ENCODE data around the gene DCAF17. TPM values are rescaled to one million over a fixed set of nuclear protein-coding genes. Genes with fewer than 3 reads are reported as not detected.
"Not testable (repeated sequence)": the region's sequence is repeated elsewhere in the genome, so short reads cannot be mapped to it uniquely, and the experiment has no call there.

DCAF17 gene
- polyA plus RNA-seq, 1 donor from 2014 or later, result 20.3 TPM

DNA sequence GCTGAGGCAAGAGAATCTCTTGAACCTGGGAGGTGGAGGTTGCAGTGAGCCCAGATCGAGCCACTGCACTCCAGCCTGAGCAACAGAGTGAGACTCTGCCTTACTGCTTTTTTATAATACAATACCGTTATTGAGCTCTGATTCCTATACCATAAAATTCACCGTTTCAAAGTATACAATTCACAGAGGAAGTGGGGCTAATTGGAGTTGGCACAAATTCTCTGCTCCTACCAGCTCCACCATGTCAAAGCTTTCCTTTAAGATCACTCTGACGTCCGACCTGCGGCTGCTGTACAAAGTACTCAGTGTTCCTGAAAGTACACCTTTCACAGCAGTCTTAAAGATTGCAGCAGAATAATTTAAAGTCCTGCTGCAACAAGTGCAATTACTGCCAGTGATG is 58.6 kb downstream of the DCAF17 start:
- Histone ChIP-seq H3K9me3 (ENCODE audit: low read length) (no peaks in the 10 kb centered on the region), H3K79me2 (replicated peaks; ENCODE audit: insufficient read depth, low read length) (no peaks in the 10 kb centered on the region), H3K36me3 (ENCODE audit: insufficient read depth, low read length) (no peaks in the 10 kb centered on the region), H3K9me2 (ENCODE audit: insufficient read depth, low read length) (no peaks in the 10 kb centered on the region), H3K9ac (ENCODE audit: low read length) (no peak overlapping the region), H4K20me1 (ENCODE audit: insufficient read depth) (no peaks in the 10 kb centered on the region), H3K27me3 (ENCODE audit: insufficient read depth, low read depth, low read length) (no peaks in the 10 kb centered on the region), H3K4me3 (ENCODE audit: low read length) (no peak overlapping the region), H2AFZ (ENCODE audit: low read depth, low read length) (no peak overlapping the region), H3F3A (ENCODE audit: insufficient read depth, low read length, poor library complexity, severe bottlenecking) (no peaks in the 10 kb centered on the region), H3K4me2 (ENCODE audit: low read length) (no peak overlapping the region), H3K27ac (ENCODE audit: low read length) (no peak overlapping the region)
- TF ChIP-seq, protein P1, sequence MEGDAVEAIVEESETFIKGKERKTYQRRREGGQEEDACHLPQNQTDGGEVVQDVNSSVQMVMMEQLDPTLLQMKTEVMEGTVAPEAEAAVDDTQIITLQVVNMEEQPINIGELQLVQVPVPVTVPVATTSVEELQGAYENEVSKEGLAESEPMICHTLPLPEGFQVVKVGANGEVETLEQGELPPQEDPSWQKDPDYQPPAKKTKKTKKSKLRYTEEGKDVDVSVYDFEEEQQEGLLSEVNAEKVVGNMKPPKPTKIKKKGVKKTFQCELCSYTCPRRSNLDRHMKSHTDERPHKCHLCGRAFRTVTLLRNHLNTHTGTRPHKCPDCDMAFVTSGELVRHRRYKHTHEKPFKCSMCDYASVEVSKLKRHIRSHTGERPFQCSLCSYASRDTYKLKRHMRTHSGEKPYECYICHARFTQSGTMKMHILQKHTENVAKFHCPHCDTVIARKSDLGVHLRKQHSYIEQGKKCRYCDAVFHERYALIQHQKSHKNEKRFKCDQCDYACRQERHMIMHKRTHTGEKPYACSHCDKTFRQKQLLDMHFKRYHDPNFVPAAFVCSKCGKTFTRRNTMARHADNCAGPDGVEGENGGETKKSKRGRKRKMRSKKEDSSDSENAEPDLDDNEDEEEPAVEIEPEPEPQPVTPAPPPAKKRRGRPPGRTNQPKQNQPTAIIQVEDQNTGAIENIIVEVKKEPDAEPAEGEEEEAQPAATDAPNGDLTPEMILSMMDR (IDR thresholded peaks at IDR 0.05; ENCODE audit: poor library complexity, severe bottlenecking), result no peak
- no peak for TF ChIP-seq EP300 (conservative IDR thresholded peaks at IDR 0.05; ENCODE audit: poor library complexity, severe bottlenecking)
- no peak for TF ChIP-seq EZH2 (IDR thresholded peaks at IDR 0.05; ENCODE audit: borderline replicate concordance, insufficient read depth, low read length, poor library complexity, severe bottlenecking)
- no peak for TF ChIP-seq POLR2AphosphoS5 (IDR thresholded peaks at IDR 0.05)
- TF ChIP-seq, protein P2, sequence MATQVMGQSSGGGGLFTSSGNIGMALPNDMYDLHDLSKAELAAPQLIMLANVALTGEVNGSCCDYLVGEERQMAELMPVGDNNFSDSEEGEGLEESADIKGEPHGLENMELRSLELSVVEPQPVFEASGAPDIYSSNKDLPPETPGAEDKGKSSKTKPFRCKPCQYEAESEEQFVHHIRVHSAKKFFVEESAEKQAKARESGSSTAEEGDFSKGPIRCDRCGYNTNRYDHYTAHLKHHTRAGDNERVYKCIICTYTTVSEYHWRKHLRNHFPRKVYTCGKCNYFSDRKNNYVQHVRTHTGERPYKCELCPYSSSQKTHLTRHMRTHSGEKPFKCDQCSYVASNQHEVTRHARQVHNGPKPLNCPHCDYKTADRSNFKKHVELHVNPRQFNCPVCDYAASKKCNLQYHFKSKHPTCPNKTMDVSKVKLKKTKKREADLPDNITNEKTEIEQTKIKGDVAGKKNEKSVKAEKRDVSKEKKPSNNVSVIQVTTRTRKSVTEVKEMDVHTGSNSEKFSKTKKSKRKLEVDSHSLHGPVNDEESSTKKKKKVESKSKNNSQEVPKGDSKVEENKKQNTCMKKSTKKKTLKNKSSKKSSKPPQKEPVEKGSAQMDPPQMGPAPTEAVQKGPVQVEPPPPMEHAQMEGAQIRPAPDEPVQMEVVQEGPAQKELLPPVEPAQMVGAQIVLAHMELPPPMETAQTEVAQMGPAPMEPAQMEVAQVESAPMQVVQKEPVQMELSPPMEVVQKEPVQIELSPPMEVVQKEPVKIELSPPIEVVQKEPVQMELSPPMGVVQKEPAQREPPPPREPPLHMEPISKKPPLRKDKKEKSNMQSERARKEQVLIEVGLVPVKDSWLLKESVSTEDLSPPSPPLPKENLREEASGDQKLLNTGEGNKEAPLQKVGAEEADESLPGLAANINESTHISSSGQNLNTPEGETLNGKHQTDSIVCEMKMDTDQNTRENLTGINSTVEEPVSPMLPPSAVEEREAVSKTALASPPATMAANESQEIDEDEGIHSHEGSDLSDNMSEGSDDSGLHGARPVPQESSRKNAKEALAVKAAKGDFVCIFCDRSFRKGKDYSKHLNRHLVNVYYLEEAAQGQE (IDR thresholded peaks at IDR 0.05; ENCODE audit: borderline replicate concordance), result no peak

DNA sequence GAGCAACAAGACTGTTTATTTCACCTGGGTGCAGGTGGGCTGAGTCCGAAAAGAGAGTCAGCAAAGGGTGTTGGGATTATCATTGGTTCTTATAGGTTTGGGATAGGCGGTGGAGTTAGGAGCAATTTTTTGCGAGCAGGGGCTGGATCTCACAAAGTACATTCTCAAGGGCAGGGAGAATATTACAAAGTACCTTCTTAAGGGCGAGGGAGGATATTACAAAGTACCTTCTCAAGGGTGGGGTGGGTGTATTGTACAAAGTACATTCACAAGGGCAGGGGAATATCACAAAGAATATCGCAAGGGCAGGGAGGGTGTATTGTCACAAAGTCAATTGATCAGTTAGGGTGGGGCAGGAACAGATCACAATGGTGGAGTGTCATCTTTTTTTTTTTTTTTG is 63.6 kb downstream of the DCAF17 start:
- not testable (repeated sequence) for H3K9ac ChIP-seq (ENCODE audit: low read length)

DNA sequence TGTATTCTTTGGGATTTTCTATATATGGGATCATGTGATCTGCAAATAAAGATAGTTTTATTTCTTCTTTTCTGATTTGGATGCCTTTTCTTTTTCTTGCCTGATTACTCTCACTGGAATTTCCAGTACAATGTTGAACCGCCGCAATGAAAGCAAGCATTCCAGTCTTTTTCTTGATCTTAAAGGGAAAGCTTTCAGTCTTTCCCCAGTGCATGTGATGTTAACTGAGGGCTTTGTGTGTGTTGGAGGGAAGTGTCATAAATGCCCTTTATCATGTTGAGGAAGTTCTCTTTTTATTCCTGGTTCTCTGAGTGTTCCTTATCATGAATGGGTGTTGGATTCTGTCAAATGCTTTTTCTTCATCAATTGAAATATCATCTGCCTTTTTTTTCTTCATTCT is 71.3 kb downstream of the DCAF17 start:
- Histone ChIP-seq H3K27me3 (ENCODE audit: insufficient read depth, low read depth, low read length) (no peaks in the 10 kb centered on the region), H3K27ac (ENCODE audit: low read length) (no peak overlapping the region), H3K4me2 (ENCODE audit: low read length) (no peak overlapping the region), H4K20me1 (ENCODE audit: insufficient read depth) (no peaks in the 10 kb centered on the region), H3K9me2 (ENCODE audit: insufficient read depth, low read length) (no peaks in the 10 kb centered on the region), H3K9me3 (ENCODE audit: low read length) (peaks cover 3% of the 10 kb centered on the region), H3K9ac (ENCODE audit: low read length) (no peak overlapping the region), H2AFZ (ENCODE audit: low read depth, low read length) (no peak overlapping the region), H3K36me3 (ENCODE audit: insufficient read depth, low read length) (no peaks in the 10 kb centered on the region), H3K4me3 (ENCODE audit: low read length) (no peak overlapping the region), H3F3A (ENCODE audit: insufficient read depth, low read length, poor library complexity, severe bottlenecking) (no peaks in the 10 kb centered on the region), H3K79me2 (replicated peaks; ENCODE audit: insufficient read depth, low read length) (no peaks in the 10 kb centered on the region)
- TF ChIP-seq RAD21 (conservative IDR thresholded peaks at IDR 0.05) (no peak), SMC3 (conservative IDR thresholded peaks at IDR 0.05; ENCODE audit: poor library complexity) (no peak), TAF1 (IDR thresholded peaks at IDR 0.05; ENCODE audit: low read depth) (no peak), POLR2AphosphoS5 (IDR thresholded peaks at IDR 0.05) (no peak), EZH2 (IDR thresholded peaks at IDR 0.05; ENCODE audit: borderline replicate concordance, insufficient read depth, low read length, poor library complexity, severe bottlenecking) (no peak), MXI1 (conservative IDR thresholded peaks at IDR 0.05; ENCODE audit: poor library complexity, severe bottlenecking) (no peak), EP300 (conservative IDR thresholded peaks at IDR 0.05; ENCODE audit: poor library complexity, severe bottlenecking) (no peak)
- TF ChIP-seq, protein P1 (IDR thresholded peaks at IDR 0.05; ENCODE audit: poor library complexity, severe bottlenecking), result no peak
- TF ChIP-seq, protein P2 (IDR thresholded peaks at IDR 0.05; ENCODE audit: borderline replicate concordance), result no peak

More for the DNA sequence above, 63.6 kb downstream of the DCAF17 start:
- H3K4me3 ChIP-seq (ENCODE audit: low read length); H3K9me3 ChIP-seq (ENCODE audit: low read length); H3K27me3 ChIP-seq (ENCODE audit: insufficient read depth, low read depth, low read length); H3K4me2 ChIP-seq (ENCODE audit: low read length); H3K79me2 ChIP-seq (replicated peaks; ENCODE audit: insufficient read depth, low read length); H4K20me1 ChIP-seq (ENCODE audit: insufficient read depth); H3F3A ChIP-seq (ENCODE audit: insufficient read depth, low read length, poor library complexity, severe bottlenecking); H2AFZ ChIP-seq (ENCODE audit: low read depth, low read length); H3K36me3 ChIP-seq (ENCODE audit: insufficient read depth, low read length); H3K9me2 ChIP-seq (ENCODE audit: insufficient read depth, low read length); H3K27ac ChIP-seq (ENCODE audit: low read length): not testable (repeated sequence)
